NCI-H748 treated with DMSO at 0.1 percent for 48 hours (cell line): ENCODE results near the gene GPI.

ENCODE experiments used
- DNase-seq: peaks from one replicate; lab custom pipeline; 2025; lab: John Stamatoyannopoulos, UW

The GPI gene

GRCh38 chr19:34341935-34342680, 22.9 kb upstream of the GPI start:
- DNase-seq: no peak

- no peak for DNase-seq
These were observed 21.2 kb upstream of the GPI start for GRCh38 chr19:34343751-34344150.

- peak; percentile 45 for DNase-seq
These were observed 19.0 kb upstream of the GPI start for GRCh38 chr19:34345947-34346351.

GRCh38 chr19:34347561-34348165, 17.3 kb upstream of the GPI start:
- no peak for DNase-seq

- no peak for DNase-seq
These were observed 16.0 kb upstream of the GPI start for GRCh38 chr19:34348899-34349487.

GRCh38 chr19:34350161-34350561, 14.8 kb upstream of the GPI start:
- no peak for DNase-seq

- no peak for DNase-seq
These were observed 13.6 kb upstream of the GPI start for GRCh38 chr19:34351382-34351826.

GRCh38 chr19:34353546-34353945, 11.4 kb upstream of the GPI start:
- DNase-seq: no peak

- DNase-seq: no peak
These were observed 9.8 kb upstream of the GPI start for GRCh38 chr19:34355201-34355600.

GRCh38 chr19:34356875-34357274, 8.1 kb upstream of the GPI start:
- DNase-seq: no peak

- DNase-seq: no peak
These were observed 7.6 kb upstream of the GPI start for GRCh38 chr19:34357431-34357830.

GRCh38 chr19:34359140-34359953, 5.6 kb upstream of the GPI start:
- peak; percentile 100 for DNase-seq

- DNase-seq: no peak
These were observed 5.1 kb upstream of the GPI start for GRCh38 chr19:34359954-34360315.

- DNase-seq: no peak
These were observed 4.6 kb upstream of the GPI start for GRCh38 chr19:34360354-34360909.

GRCh38 chr19:34362679-34363069, 2.3 kb upstream of the GPI start:
- no peak for DNase-seq

GRCh38 chr19:34363094-34363493, 1.9 kb upstream of the GPI start:
- DNase-seq: no peak

GRCh38 chr19:34363930-34364329, 1.1 kb upstream of the GPI start:
- no peak for DNase-seq

- no peak for DNase-seq
These were observed 550 bp upstream of the GPI start for GRCh38 chr19:34364462-34364829.

GRCh38 chr19:34365463-34366401, 736 bp downstream of the GPI start:
- DNase-seq: no peak

- DNase-seq: no peak
These were observed 2.0 kb downstream of the GPI start for GRCh38 chr19:34366738-34367623.
